Choroid plexus epithelial cell (primary cell): ENCODE results near the gene NSUN3.
A peak's percentile ranks its signal among the peaks of the same experiment; 100 is the strongest.
"Not testable (repeated sequence)": the region's sequence is repeated elsewhere in the genome, so short reads cannot be mapped to it uniquely, and the experiment has no call there.

Source experiments
- DNase-seq: peaks from one replicate; pipeline ENCODE4 v3.0.0-alpha.2; 2010; ENCODE audit warnings: low read depth
- H3K4me3 ChIP-seq: 2 replicates; pipeline ENCODE4 v1.5.1; 2011; ENCODE audit warnings: low read depth, mild to moderate bottlenecking, control low read depth, low read length, moderate library complexity
- TF ChIP-seq, protein P1 (sequence below): conservative IDR thresholded peaks from 2 replicates; pipeline ENCODE4 v1.5.1; 2011; ENCODE audit warnings: low read depth, mild to moderate bottlenecking, control low read depth, inconsistent platforms, low read length, moderate library complexity

NSUN3 gene

DNA sequence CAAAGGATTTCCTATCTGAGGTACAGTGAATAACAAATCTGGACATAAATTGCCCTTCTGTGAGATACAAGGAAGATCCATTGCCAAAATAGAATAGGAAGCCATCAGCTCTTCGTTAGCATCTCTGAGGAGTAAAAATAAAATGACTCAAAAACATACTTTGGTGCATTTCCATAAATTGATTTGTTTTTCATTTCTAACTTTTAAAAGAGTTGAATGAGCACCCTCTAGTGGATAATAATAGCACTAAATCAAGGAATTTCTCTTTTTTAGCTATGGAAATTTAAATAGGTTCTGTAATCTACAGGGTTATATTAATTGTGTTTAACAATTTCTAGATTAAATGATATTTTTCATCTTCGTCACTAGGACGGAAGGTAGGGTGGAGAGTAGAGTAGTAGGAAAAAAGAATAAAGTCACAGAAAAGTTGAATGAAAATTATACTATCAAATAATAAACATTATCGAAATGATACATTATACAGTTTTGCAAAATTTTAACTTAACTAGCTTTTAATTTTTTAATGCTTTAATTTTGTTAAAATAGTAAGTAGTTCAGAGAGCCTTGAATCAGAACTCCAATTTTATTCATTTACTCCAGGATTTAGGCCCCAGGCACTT is 6.4 kb downstream of the NSUN3 start:
- peak; percentile 50 for DNase-seq
- TF ChIP-seq, protein P1, sequence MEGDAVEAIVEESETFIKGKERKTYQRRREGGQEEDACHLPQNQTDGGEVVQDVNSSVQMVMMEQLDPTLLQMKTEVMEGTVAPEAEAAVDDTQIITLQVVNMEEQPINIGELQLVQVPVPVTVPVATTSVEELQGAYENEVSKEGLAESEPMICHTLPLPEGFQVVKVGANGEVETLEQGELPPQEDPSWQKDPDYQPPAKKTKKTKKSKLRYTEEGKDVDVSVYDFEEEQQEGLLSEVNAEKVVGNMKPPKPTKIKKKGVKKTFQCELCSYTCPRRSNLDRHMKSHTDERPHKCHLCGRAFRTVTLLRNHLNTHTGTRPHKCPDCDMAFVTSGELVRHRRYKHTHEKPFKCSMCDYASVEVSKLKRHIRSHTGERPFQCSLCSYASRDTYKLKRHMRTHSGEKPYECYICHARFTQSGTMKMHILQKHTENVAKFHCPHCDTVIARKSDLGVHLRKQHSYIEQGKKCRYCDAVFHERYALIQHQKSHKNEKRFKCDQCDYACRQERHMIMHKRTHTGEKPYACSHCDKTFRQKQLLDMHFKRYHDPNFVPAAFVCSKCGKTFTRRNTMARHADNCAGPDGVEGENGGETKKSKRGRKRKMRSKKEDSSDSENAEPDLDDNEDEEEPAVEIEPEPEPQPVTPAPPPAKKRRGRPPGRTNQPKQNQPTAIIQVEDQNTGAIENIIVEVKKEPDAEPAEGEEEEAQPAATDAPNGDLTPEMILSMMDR: peak; percentile 50
- no peak overlapping the region for H3K4me3 ChIP-seq

DNA sequence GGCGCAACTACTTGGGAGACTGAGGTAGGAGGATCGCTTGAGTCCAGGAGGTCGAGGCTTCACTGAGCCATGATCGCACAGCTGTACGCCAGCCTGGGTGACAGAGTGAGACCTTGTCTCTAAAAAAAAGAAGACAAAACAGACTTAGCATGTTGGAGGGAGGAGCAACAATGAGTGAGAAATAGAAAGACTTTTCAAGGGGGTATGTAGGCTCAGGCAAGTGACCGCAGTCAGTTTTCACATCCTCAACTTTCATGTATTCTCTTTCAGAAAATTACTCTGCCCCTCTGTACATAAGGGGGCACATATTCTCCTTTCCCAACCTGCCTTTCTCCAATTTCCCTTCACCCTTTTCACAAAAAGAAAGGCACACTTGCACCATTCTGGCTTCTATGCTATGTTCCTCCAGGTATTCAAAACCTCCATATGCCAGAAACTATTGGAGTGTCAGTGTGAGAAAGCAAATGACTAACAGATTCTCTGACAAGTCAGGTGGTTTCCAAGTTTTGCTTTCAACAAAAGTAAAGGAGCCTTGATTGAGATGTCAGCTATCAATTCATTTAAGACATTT is 7.6 kb downstream of the NSUN3 start:
- H3K4me3 ChIP-seq: no peak overlapping the region
- DNase-seq: no peak
- TF ChIP-seq, protein P1: no peak

DNA sequence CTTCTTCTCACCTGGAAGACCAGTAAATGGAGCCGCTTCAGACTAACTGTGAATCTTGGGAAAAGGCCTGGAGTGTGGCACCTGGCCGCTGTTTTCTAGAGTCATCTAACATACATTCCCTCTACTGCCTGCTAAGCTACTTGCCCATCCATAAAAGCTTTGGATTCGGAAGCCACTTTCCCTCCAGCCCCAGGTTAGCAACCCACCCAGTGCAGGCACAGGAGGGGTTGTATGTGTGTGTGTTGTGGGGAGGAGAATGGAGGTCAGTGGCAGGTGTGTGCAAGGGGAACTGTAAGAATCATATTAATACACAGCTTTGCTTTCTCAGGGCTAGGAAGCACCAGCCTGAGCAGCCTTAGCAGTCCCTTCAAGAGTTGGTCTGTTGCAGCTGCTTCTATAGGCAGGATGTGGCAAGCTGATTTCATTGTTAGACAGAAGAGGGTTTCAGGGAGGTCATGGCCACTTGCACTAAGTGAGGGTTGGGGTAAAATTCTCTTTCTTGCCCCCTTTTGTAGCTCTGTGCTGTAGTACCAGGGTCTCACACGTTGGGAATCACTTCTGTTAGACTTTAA is 8.9 kb downstream of the NSUN3 start:
- no peak for DNase-seq
- no peak overlapping the region for H3K4me3 ChIP-seq
- TF ChIP-seq, protein P1: no peak

DNA sequence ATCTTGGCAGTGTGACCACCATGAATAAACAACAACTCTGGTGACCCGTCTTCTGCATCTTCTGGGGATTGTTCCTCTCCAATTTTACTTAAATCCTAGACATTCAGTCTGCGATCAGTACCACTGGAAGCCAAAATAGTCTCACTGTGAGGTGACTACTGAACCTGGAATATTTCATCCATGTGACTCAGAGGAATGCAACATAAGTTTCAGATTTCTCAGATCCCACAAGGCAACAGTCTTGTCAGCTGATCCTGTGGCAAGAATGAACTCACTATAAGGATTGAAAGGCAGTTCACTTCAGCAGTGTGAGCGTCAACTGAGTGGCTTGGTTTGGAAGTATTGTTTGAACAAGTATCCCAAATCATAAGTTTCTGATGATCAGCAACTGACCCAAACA is 13.2 kb downstream of the NSUN3 start:
- peak; percentile 74 for DNase-seq
- TF ChIP-seq, protein P1: no peak
- no peak overlapping the region for H3K4me3 ChIP-seq

DNA sequence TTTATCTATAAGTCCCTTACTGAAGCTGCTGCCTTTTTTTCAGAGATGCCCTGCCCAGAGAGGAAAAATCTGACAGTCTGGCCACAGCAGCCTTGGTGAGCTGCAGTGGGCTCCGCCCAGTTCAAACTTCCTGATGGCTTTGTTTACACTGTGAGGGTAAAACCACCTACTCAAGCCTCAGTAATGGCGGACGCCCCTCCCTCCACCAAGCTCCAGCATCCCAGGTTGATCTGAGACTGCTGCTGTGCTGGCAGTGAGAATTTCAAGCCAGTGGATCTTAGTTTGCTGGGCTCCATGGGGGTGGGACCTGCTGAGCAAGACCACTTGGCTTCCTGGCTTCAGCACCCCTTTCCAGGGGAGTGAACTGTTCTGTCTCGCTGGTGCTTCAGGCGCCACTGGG is 17.7 kb downstream of the NSUN3 start:
- not testable (repeated sequence) for DNase-seq

DNA sequence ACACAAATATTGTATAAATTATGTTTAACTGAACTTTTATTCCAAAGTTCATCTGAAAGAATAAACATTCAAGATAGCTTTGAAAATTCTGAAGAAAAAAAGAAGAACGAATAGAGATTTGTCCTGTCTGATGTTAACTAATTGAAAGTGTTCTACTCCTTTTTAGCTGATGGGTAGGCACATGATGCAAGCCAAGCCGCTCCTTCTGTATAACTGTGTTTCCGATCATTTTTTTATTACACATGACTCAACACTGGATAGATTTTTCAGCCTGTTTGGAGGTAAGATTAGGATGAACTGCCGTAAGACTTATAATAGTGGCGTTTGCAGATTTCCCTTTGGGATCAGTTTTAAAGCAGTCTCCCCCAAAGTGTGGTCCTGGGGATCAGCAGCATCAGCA is 19.0 kb downstream of the NSUN3 start:
- TF ChIP-seq, protein P1: no peak
- H3K4me3 ChIP-seq: no peak overlapping the region
- no peak for DNase-seq

More for the DNA sequence above, 17.7 kb downstream of the NSUN3 start:
- not testable (repeated sequence) for H3K4me3 ChIP-seq

DNA sequence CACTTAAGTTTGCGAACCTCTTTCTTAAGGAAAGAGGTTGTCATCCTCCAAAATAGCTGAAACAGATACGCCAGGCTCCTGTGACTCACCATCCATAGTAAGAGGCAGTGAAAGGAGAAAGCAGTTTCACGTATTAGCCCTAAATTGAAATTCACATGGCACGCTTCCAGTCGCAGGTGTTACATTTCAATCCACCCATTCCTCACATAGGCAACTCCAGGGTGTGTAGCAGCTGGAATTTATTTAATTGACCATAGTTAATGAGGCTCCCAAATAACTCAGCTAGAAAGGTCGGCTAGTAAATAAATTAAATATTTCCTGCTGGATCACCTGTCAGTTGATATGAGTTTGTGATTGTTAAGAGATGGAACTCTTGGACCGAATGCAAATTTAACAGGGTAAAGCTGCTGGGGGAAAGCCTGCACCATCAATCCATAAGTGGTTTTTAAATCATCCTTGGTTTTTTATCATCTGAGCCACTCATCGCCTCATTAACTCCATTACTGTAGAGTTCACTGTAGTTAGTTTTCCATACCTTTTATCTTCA is 19.6 kb downstream of the NSUN3 start:
- no peak overlapping the region for H3K4me3 ChIP-seq
- TF ChIP-seq, protein P1: no peak
- DNase-seq: no peak
